ENCODE results near the gene TECPR1. TPM values are rescaled to one million over a fixed set of nuclear protein-coding genes. Genes with fewer than 3 reads are reported as not detected.

The TECPR1 gene
- total and polyA plus RNA-seq, 2 experiments from 2014 or later = 4.6 to 24.4 TPM

DNA sequence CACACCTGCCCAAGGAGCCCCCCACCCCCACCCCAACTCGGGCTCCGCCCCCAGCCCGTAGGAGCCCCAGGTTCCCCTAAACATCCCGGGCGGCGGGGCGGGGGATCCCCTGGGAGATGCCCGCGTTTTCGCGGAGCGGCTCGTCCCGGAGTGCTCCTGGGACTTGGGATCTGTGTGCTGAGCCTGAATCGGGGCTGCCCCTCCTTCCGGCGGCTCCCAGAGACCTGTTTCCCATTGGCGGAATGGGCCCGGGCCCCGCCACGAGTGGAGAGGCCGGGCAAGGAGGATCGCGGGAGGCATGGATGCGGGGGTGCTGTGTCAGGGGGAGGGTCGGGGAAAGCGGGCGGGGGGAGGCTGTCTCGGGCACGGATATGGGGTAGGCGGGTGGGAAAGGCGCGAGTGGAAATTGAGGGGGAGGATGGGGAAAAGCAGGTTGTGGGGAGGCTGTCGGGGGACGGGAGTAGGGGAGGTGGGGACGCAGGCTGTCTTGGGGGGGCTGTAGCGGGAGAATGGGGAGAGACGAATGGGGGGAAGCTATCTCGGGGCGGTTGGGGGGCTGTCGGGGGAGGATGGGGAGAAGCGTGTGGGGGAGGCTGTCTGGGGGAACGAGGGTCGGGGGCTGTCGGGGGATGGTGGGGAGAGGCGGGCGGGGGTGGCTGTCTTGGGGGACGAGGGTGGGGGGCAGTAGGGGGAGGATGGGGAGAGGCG is 41.4 kb downstream of the TECPR1 start:
- no peaks in the 10 kb centered on the region; the same call in 1 of the 2 replicates for H4K20me1 ChIP-seq (replicated peaks; ENCODE audit: insufficient read depth)
- no peak overlapping the region for H2AFZ ChIP-seq
- H3K79me2 ChIP-seq (replicated peaks; ENCODE audit: insufficient read depth) = no peaks in the 10 kb centered on the region
- TF ChIP-seq ZNF114 (CRISPR knock-in tag; IDR thresholded peaks at IDR 0.05) = no peak
- TF ChIP-seq CTCF (conservative IDR thresholded peaks at IDR 0.05; ENCODE audit: low read depth in 2 of 2) = no peak
- no peak for TF ChIP-seq ZNF331 (CRISPR knock-in tag; IDR thresholded peaks at IDR 0.05; ENCODE audit: low read depth)
- TF ChIP-seq REST (IDR thresholded peaks at IDR 0.05; ENCODE audit: unreplicated experiment) = no peak
- no peak for TF ChIP-seq ETS1 (IDR thresholded peaks at IDR 0.05)
- no peak for TF ChIP-seq JUNB (IDR thresholded peaks at IDR 0.05; ENCODE audit: unreplicated experiment)
- no peak for TF ChIP-seq EZH2phosphoT487 (IDR thresholded peaks at IDR 0.05; ENCODE audit: unreplicated experiment)
- no peak for TF ChIP-seq EZH2 (IDR thresholded peaks at IDR 0.05; ENCODE audit: low read depth, unreplicated experiment)
- TF ChIP-seq STAT1 (IDR thresholded peaks at IDR 0.05; ENCODE audit: unreplicated experiment) = no peak
- no peak for TF ChIP-seq POLR2AphosphoS5 (IDR thresholded peaks at IDR 0.05; ENCODE audit: low read depth)
- TF ChIP-seq CREB1 (CRISPR knock-in tag; IDR thresholded peaks at IDR 0.05; ENCODE audit: low read depth) = no peak
- TF ChIP-seq NANOG (IDR thresholded peaks at IDR 0.05; ENCODE audit: borderline replicate concordance) = no peak
- TF ChIP-seq, protein P1, sequence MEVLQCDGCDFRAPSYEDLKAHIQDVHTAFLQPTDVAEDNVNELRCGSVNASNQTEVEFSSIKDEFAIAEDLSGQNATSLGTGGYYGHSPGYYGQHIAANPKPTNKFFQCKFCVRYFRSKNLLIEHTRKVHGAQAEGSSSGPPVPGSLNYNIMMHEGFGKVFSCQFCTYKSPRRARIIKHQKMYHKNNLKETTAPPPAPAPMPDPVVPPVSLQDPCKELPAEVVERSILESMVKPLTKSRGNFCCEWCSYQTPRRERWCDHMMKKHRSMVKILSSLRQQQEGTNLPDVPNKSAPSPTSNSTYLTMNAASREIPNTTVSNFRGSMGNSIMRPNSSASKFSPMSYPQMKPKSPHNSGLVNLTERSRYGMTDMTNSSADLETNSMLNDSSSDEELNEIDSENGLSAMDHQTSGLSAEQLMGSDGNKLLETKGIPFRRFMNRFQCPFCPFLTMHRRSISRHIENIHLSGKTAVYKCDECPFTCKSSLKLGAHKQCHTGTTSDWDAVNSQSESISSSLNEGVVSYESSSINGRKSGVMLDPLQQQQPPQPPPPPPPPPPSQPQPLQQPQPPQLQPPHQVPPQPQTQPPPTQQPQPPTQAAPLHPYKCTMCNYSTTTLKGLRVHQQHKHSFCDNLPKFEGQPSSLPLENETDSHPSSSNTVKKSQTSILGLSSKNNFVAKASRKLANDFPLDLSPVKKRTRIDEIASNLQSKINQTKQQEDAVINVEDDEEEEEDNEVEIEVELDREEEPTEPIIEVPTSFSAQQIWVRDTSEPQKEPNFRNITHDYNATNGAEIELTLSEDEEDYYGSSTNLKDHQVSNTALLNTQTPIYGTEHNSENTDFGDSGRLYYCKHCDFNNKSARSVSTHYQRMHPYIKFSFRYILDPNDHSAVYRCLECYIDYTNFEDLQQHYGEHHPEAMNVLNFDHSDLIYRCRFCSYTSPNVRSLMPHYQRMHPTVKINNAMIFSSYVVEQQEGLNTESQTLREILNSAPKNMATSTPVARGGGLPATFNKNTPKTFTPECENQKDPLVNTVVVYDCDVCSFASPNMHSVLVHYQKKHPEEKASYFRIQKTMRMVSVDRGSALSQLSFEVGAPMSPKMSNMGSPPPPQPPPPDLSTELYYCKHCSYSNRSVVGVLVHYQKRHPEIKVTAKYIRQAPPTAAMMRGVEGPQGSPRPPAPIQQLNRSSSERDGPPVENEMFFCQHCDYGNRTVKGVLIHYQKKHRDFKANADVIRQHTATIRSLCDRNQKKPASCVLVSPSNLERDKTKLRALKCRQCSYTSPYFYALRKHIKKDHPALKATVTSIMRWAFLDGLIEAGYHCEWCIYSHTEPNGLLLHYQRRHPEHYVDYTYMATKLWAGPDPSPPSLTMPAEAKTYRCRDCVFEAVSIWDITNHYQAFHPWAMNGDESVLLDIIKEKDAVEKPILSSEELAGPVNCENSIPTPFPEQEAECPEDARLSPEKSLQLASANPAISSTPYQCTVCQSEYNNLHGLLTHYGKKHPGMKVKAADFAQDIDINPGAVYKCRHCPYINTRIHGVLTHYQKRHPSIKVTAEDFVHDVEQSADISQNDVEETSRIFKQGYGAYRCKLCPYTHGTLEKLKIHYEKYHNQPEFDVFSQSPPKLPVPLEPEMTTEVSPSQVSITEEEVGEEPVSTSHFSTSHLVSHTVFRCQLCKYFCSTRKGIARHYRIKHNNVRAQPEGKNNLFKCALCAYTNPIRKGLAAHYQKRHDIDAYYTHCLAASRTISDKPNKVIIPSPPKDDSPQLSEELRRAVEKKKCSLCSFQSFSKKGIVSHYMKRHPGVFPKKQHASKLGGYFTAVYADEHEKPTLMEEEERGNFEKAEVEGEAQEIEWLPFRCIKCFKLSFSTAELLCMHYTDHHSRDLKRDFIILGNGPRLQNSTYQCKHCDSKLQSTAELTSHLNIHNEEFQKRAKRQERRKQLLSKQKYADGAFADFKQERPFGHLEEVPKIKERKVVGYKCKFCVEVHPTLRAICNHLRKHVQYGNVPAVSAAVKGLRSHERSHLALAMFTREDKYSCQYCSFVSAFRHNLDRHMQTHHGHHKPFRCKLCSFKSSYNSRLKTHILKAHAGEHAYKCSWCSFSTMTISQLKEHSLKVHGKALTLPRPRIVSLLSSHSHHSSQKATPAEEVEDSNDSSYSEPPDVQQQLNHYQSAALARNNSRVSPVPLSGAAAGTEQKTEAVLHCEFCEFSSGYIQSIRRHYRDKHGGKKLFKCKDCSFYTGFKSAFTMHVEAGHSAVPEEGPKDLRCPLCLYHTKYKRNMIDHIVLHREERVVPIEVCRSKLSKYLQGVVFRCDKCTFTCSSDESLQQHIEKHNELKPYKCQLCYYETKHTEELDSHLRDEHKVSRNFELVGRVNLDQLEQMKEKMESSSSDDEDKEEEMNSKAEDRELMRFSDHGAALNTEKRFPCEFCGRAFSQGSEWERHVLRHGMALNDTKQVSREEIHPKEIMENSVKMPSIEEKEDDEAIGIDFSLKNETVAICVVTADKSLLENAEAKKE (CRISPR knock-in tag; IDR thresholded peaks at IDR 0.05) = no peak
- DNase-seq (ENCODE audit: low spot score) (peak; percentile 65), ATAC-seq (peak; percentile 78)
- H3K27me3 ChIP-seq (ENCODE audit: insufficient read depth) = no peaks in the 10 kb centered on the region
- peaks cover 6% of the 10 kb centered on the region for H3K27me3 Mint-ChIP-seq (ENCODE audit: insufficient read depth, low read depth, poor library complexity)
- H3K36me3 ChIP-seq (ENCODE audit: insufficient read depth) = no peaks in the 10 kb centered on the region
- H3K4me2 ChIP-seq = peak overlapping the region; percentile 67
- H3K4me1 ChIP-seq (ENCODE audit: insufficient read depth) = no peaks in the 10 kb centered on the region
- H3K36me3 Mint-ChIP-seq (ENCODE audit: low read depth) = peaks cover 16% of the 10 kb centered on the region
- H3K4me3 ChIP-seq = peak overlapping the region; percentile 60
- H3F3A ChIP-seq (replicated peaks; ENCODE audit: low read depth) = no peaks in the 10 kb centered on the region
- H3K27ac Mint-ChIP-seq = no peak overlapping the region
- H3K4me1 Mint-ChIP-seq = peaks cover 6% of the 10 kb centered on the region
- H3K4me3 Mint-ChIP-seq = peak overlapping the region; percentile 65; the same call in 2 of the 3 replicates
- no peaks in the 10 kb centered on the region for H3K9me2 ChIP-seq (ENCODE audit: insufficient read depth)
- no peak overlapping the region for H3K27ac ChIP-seq (ENCODE audit: low read depth)
- no peaks in the 10 kb centered on the region for H3K9me3 Mint-ChIP-seq

Measured in GM23338 (cell line).